ENCODE measurements around the gene ARHGEF39. TPM values are rescaled to one million over a fixed set of nuclear protein-coding genes. Genes with fewer than 3 reads are reported as not detected.

Gene ARHGEF39
- total RNA-seq, 1 donor from 2014 or later = 0.25 TPM

DNA sequence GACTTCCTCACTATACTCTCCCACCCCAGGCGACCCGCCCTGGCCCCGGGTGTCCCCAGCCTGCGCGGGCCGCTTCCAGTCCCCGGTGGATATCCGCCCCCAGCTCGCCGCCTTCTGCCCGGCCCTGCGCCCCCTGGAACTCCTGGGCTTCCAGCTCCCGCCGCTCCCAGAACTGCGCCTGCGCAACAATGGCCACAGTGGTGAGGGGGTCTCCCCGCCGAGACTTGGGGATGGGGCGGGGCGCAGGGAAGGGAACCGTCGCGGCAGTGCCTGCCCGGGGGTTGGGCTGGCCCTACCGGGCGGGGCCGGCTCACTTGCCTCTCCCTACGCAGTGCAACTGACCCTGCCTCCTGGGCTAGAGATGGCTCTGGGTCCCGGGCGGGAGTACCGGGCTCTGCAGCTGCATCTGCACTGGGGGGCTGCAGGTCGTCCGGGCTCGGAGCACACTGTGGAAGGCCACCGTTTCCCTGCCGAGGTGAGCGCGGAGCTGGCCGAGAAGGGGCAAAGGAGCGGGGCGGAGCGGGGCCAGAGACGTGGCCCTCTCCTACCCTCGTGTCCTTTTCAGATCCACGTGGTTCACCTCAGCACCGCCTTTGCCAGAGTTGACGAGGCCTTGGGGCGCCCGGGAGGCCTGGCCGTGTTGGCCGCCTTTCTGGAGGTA is 10.9 kb upstream of the ARHGEF39 start:
- no peak for DNase-seq (ENCODE audit: low read depth)

DNA sequence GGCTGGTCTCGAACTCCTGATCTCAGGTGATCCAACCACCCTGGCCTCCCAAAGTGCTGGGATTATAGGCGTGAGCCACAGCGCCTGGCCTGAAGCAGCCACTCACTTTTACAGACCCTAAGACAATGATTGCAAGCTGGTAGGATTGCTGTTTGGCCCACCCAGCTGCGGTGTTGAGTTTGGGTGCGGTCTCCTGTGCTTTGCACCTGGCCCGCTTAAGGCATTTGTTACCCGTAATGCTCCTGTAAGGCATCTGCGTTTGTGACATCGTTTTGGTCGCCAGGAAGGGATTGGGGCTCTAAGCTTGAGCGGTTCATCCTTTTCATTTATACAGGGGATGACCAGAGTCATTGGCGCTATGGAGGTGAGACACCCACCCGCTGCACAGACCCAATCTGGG is 10.2 kb upstream of the ARHGEF39 start:
- no peak for DNase-seq (ENCODE audit: low read depth)

DNA sequence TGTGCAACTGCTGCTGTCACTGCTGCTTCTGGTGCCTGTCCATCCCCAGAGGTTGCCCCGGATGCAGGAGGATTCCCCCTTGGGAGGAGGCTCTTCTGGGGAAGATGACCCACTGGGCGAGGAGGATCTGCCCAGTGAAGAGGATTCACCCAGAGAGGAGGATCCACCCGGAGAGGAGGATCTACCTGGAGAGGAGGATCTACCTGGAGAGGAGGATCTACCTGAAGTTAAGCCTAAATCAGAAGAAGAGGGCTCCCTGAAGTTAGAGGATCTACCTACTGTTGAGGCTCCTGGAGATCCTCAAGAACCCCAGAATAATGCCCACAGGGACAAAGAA is 9.0 kb upstream of the ARHGEF39 start:
- DNase-seq (ENCODE audit: low read depth) = no peak

DNA sequence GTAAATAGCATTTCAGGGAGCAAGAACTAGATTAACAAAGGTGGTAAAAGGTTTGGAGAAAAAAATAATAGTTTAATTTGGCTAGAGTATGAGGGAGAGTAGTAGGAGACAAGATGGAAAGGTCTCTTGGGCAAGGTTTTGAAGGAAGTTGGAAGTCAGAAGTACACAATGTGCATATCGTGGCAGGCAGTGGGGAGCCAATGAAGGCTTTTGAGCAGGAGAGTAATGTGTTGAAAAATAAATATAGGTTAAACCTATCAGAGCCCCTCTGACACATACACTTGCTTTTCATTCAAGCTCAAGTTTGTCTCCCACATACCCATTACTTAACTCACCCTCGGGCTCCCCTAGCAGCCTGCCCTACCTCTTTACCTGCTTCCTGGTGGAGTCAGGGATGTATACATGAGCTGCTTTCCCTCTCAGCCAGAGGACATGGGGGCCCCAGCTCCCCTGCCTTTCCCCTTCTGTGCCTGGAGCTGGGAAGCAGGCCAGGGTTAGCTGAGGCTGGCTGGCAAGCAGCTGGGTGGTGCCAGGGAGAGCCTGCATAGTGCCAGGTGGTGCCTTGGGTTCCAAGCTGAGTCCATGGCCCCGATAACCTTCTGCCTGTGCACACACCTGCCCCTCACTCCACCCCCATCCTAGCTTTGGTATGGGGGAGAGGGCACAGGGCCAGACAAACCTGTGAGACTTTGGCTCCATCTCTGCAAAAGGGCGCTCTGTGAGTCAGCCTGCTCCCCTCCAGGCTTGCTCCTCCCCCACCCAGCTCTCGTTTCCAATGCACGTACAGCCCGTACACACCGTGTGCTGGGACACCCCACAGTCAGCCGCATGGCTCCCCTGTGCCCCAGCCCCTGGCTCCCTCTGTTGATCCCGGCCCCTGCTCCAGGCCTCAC is 8.4 kb upstream of the ARHGEF39 start, which contains the start of gene CA9:
Gene CA9, plus strand, starts transcription at position 797 of the 893 bp plus-strand sequence. Its CDS starts 32 bp downstream, at position 829.
- DNase-seq (ENCODE audit: low read depth) = no peak

GRCh38 chr9:35669331-35670145 is 4.5 kb upstream of the ARHGEF39 start:
- peak; percentile 93 for DNase-seq (ENCODE audit: low read depth)

DNA sequence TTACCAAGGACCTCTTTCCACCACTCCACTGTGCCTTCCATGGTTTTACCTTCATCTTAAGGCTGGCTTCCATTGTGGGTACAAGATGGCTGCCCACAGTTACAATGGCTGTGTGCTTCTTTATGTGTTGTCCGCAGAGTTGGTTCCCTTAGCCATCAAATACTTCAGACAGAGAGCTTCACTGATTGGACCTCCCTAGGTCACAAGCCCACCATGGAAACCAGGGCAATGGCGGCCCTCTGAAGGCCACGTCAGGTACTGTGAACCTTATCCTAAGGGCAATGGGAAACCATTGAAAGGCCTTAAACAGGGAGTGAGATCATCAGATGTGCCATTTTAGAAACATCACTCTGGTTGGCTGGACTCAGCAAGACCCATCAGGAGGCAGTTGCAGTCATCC is 2.9 kb upstream of the ARHGEF39 start:
- DNase-seq (ENCODE audit: low read depth) = no peak

DNA sequence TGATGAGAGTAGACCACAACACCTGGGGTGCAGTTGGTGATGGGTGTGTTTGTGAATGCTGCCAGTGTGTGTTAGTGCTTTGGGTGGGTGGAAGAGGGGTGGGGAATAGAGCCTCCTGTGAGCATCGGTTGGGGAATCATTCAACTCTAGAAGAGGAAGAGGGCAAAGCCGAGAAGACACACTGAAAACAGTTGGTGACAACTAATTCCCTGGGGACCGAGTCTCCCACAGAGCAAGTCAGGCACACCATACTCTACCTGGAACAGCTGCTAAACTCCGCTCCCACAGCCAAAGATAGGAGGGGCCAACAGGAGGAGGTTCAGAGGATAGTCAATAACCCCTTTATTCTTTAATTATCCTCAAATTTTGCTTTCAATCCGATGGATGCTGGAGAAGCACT is 1.6 kb upstream of the ARHGEF39 start:
- DNase-seq (ENCODE audit: low read depth) = no peak

DNA sequence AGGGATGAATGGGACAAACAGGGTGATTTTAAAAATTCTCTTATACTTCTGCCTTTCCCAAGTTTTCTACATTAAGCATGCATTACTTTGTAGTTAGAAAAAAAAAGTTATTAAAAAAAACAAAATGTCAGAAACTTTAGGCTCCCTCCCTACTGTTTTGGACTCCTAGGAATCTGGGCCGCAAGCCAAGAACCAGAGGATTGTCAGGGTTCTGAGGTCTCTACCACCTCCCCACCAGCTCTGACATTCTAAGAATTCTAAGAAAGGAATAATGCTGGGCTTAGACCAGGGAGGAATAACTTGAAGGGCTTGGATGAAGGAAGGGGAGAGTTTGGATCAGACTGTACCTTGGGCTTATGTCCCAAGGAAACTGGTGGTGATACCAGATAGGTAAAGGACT is 1.1 kb upstream of the ARHGEF39 start:
- DNase-seq (ENCODE audit: low read depth) = peak; percentile 53

GRCh38 chr9:35665471-35665818 is 450 bp upstream of the ARHGEF39 start:
- no peak for DNase-seq (ENCODE audit: low read depth)

GRCh38 chr9:35662437-35662836 is 2.6 kb downstream of the ARHGEF39 start:
- DNase-seq (ENCODE audit: low read depth) = no peak

- no peak for DNase-seq (ENCODE audit: low read depth)
Measured at GRCh38 chr9:35661756-35662350, 3.1 kb downstream of the ARHGEF39 start.

- peak; percentile 49 for DNase-seq (ENCODE audit: low read depth)
Measured at GRCh38 chr9:35660966-35661415, 4.0 kb downstream of the ARHGEF39 start.

- peak; percentile 79 for DNase-seq (ENCODE audit: low read depth)
Measured at GRCh38 chr9:35659340-35659739, 5.7 kb downstream of the ARHGEF39 start.

- DNase-seq (ENCODE audit: low read depth) = peak; percentile 49
Measured at GRCh38 chr9:35658968-35659220, 6.1 kb downstream of the ARHGEF39 start.

GRCh38 chr9:35658137-35658967 is 6.6 kb downstream of the ARHGEF39 start, which contains the start of gene CCDC107:
TSS of gene CCDC107 (plus strand) at chr9:35658292. CDS start at chr9:35658380, 88 bp downstream.
- DNase-seq (ENCODE audit: low read depth) = no peak

- peak; percentile 99 for DNase-seq (ENCODE audit: low read depth)
Measured at GRCh38 chr9:35657546-35658136, 7.4 kb downstream of the ARHGEF39 start, which contains the start of gene RMRP. TSS of gene RMRP (minus strand) at chr9:35658019.

DNA sequence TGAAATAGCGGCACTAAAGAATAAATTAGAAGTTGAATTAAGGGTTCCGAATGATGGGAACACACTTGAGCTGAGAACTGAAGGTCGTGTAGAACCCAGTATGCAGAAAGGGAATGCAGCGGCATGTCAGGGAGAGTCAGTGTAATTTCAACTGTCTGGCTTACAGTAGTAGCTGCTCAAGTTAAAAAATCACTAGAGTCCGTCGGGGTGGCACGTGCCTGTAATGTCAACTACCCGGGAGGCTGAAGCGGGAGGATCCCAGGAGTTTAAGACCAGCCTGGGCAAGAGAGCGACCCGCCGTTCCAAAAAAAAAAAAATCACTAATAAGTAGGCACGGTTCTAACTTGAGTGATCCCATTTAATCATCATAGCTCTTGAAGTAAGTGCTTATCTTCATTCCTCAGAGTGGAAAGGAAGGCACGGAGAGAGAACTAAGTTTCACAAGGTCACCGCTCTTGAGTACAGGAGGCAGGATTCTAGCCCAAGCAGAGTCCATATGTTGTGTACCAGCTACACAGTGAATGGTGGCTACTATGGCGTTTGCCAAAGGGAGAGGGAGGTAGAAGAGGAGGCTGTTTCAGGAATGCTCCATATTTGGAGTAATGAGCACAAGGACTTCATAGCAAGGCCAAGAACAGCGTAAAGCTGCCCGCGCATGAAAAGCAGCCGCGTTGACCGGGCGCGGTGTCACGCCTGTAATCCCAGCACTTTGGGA is 8.0 kb downstream of the ARHGEF39 start:
- DNase-seq (ENCODE audit: low read depth) = peak; percentile 49

DNA sequence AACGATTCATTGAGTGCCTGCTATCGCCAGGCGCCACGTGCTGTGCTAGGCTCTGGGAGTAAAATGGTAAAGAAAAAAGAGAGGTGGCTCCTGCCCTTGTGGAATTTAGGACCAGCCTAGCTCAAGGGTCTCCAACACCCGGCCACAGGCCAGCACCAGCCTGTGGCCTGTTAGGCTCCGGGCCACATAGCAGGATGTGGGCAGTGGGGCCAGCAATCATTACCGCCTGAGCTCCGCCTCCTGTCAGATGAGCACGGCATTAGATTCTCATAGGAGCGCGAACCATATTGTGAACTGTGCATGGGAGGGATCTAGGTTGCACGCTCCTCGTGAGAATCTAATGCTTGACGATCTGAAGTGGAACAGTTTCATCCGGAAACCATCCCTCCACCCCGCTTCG is 8.6 kb downstream of the ARHGEF39 start:
- DNase-seq (ENCODE audit: low read depth) = no peak

- DNase-seq (ENCODE audit: low read depth) = no peak
Measured at GRCh38 chr9:35653611-35654010, 11.4 kb downstream of the ARHGEF39 start.

GRCh38 chr9:35652829-35653209 is 12.2 kb downstream of the ARHGEF39 start:
- DNase-seq (ENCODE audit: low read depth) = no peak

Measured in renal cortical epithelial cell (primary cell).